Neural progenitor cell (in vitro differentiated cells): Measurements from ENCODE around the gene STARD3. TPM values are rescaled to one million over a fixed set of nuclear protein-coding genes. Genes with fewer than 3 reads are reported as not detected.

Experiments used
- DNase-seq: peaks from one replicate; pipeline ENCODE4 v3.0.0-alpha.2; 2016; ENCODE audit warnings: low spot score
- H2AFZ ChIP-seq: fragments of 200-600 bp; sonication (generic); replicated peaks from 2 replicates; pipeline ENCODE4 v1.6.1; 2016; ENCODE audit warnings: antibody characterized with exemption
- H3F3A ChIP-seq: fragments of 200-600 bp; sonication (generic); 2 replicates; pipeline ENCODE4 v1.6.1; 2016; ENCODE audit warnings: antibody characterized with exemption, low read depth
- H3K27ac ChIP-seq: fragments of 200-600 bp; sonication (generic); 2 replicates; pipeline ENCODE4 v1.5.1; 2016; ENCODE audit warnings: mild to moderate bottlenecking
- H3K27me3 ChIP-seq: fragments of 200-600 bp; sonication (generic); 2 replicates; pipeline ENCODE4 v1.6.1; 2016; ENCODE audit warnings: mild to moderate bottlenecking, moderate library complexity
- H3K36me3 ChIP-seq: fragments of 200-600 bp; sonication (generic); 2 replicates; pipeline ENCODE4 v1.5.1; 2016
- H3K4me1 ChIP-seq: fragments of 200-600 bp; sonication (generic); 2 replicates; pipeline ENCODE4 v1.6.1; 2016; ENCODE audit warnings: mixed run types
- H3K4me2 ChIP-seq: fragments of 200-600 bp; sonication (generic); 2 replicates; pipeline ENCODE4 v1.6.1; 2016
- H3K4me3 ChIP-seq: fragments of 200-600 bp; sonication (generic); 2 replicates; pipeline ENCODE4 v1.5.1; 2016
- H3K79me2 ChIP-seq: fragments of 200-600 bp; sonication (generic); 2 replicates; pipeline ENCODE4 v1.6.1; 2016; ENCODE audit warnings: low read depth
- H3K9ac ChIP-seq: fragments of 200-600 bp; sonication (generic); 2 replicates; pipeline ENCODE4 v1.6.1; 2016
- H3K9me3 ChIP-seq: fragments of 200-600 bp; sonication (generic); 2 replicates; pipeline ENCODE4 v1.5.1; 2016; ENCODE audit warnings: low read depth
- H4K20me1 ChIP-seq: fragments of 200-600 bp; sonication (generic); 2 replicates; pipeline ENCODE4 v1.6.1; 2016; ENCODE audit warnings: low read depth
- H3K27ac Mint-ChIP-seq: 3 replicates; pipeline ENCODE4 v1.8.0; 2021; ENCODE audit warnings: mixed read lengths
- H3K27me3 Mint-ChIP-seq: 2 replicates; pipeline ENCODE4 v1.8.0; 2022; ENCODE audit warnings: low read depth, mild to moderate bottlenecking, inconsistent platforms, moderate library complexity, mixed read lengths; ENCODE audit not compliant: insufficient read depth
- H3K36me3 Mint-ChIP-seq: 3 replicates; pipeline ENCODE4 v1.8.0; 2021; ENCODE audit warnings: mixed read lengths
- H3K4me1 Mint-ChIP-seq: 3 replicates; pipeline ENCODE4 v1.8.0; 2021; ENCODE audit warnings: mixed read lengths
- H3K4me3 Mint-ChIP-seq: 3 replicates; pipeline ENCODE4 v1.8.0; 2021; ENCODE audit warnings: mild to moderate bottlenecking, moderate library complexity, mixed read lengths
- H3K9me3 Mint-ChIP-seq: 3 replicates; pipeline ENCODE4 v1.8.0; 2020; ENCODE audit warnings: mixed read lengths
- EZH2 ChIP-seq: fragments of 200-600 bp; sonication (generic); IDR thresholded peaks from 2 replicates; pipeline ENCODE4 v1.6.1; 2017; ENCODE audit warnings: antibody characterized with exemption, mild to moderate bottlenecking, moderate library complexity
- EZH2phosphoT487 ChIP-seq: fragments of 200-600 bp; sonication (generic); IDR thresholded peaks from 2 replicates; pipeline ENCODE4 v1.6.1; 2017; ENCODE audit warnings: antibody characterized with exemption
- total RNA-seq: library from RNA; depleted of rRNA; stranded (reverse); fragments of >200 nt; gene quantifications from 2 replicates; pipeline ENCODE4 v1.2.3, GENCODE V29; 2015; ENCODE audit warnings: low replicate concordance
- TF ChIP-seq, protein P1 (sequence below): fragments of 200-600 bp; sonication (generic); IDR thresholded peaks from 2 replicates; pipeline ENCODE4 v1.5.1; 2017; ENCODE audit warnings: antibody characterized with exemption, mild to moderate bottlenecking

STARD3 gene
- total RNA-seq, 1 donor from 2014 or later = 21.5 TPM

DNA sequence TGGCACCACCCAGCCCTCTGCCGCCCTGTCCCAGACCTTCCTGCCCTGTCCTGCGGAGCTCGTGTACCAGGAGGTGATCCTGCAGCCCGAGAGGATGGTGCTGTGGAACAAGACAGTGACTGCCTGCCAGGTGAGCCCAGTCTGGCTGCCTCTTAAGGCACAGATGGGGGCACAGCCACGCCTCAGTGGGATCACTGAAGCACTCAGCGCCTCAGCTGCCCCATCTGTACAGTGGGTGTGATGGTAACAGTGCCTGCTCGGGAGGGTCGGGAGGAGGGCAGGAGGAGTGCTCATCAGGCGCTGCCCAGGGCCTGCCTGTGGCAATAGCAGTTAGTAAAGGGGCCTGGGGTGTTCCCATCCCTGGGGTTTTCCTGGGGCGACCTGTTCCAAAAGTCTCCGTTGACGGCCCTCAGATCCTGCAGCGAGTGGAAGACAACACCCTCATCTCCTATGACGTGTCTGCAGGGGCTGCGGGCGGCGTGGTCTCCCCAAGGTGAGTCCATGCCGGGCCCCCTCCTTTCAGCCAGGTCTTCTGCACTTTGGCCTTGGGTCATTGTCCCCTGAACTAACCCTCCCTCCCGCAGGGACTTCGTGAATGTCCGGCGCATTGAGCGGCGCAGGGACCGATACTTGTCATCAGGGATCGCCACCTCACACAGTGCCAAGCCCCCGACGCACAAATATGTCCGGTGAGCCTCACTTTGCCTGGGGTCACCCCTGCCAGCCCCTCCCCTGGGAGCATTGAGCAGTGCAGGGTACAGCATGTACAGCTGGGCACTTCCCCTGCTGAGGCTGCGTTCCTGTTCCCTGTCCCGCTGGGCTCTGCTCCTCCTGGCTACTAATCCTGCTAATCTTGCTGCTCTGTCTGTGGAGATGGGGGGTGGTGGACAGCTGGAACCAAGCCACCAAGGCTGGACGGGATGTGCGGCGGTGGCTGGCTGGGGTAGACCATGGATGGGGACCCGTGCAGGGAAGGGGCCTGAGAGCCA, 23.7 kb downstream of the STARD3 start:
- H2AFZ ChIP-seq = no peak overlapping the region
- H3K27me3 ChIP-seq = peaks cover 9% of the 10 kb centered on the region
- peaks cover 36% of the 10 kb centered on the region for H4K20me1 ChIP-seq
- H3F3A ChIP-seq = peaks cover 9% of the 10 kb centered on the region
- H3K4me3 Mint-ChIP-seq = no peak overlapping the region
- no peaks in the 10 kb centered on the region for H3K36me3 ChIP-seq
- peaks cover 14% of the 10 kb centered on the region for H3K4me1 ChIP-seq
- H3K9me3 Mint-ChIP-seq = no peaks in the 10 kb centered on the region
- H3K27ac Mint-ChIP-seq = no peak overlapping the region
- no peak overlapping the region for H3K27ac ChIP-seq
- H3K36me3 Mint-ChIP-seq = peaks cover 6% of the 10 kb centered on the region
- TF ChIP-seq EZH2phosphoT487 (no peak), EZH2 (no peak)
- TF ChIP-seq, protein P1, sequence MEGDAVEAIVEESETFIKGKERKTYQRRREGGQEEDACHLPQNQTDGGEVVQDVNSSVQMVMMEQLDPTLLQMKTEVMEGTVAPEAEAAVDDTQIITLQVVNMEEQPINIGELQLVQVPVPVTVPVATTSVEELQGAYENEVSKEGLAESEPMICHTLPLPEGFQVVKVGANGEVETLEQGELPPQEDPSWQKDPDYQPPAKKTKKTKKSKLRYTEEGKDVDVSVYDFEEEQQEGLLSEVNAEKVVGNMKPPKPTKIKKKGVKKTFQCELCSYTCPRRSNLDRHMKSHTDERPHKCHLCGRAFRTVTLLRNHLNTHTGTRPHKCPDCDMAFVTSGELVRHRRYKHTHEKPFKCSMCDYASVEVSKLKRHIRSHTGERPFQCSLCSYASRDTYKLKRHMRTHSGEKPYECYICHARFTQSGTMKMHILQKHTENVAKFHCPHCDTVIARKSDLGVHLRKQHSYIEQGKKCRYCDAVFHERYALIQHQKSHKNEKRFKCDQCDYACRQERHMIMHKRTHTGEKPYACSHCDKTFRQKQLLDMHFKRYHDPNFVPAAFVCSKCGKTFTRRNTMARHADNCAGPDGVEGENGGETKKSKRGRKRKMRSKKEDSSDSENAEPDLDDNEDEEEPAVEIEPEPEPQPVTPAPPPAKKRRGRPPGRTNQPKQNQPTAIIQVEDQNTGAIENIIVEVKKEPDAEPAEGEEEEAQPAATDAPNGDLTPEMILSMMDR = no peak
- peak; percentile 44 for DNase-seq
- H3K27me3 Mint-ChIP-seq = peaks cover 2% of the 10 kb centered on the region
- H3K79me2 ChIP-seq = no peaks in the 10 kb centered on the region
- no peak overlapping the region for H3K4me2 ChIP-seq
- peaks cover 13% of the 10 kb centered on the region for H3K4me1 Mint-ChIP-seq
- H3K4me3 ChIP-seq = no peak overlapping the region
- H3K9me3 ChIP-seq = no peaks in the 10 kb centered on the region
- H3K9ac ChIP-seq = no peak overlapping the region

DNA sequence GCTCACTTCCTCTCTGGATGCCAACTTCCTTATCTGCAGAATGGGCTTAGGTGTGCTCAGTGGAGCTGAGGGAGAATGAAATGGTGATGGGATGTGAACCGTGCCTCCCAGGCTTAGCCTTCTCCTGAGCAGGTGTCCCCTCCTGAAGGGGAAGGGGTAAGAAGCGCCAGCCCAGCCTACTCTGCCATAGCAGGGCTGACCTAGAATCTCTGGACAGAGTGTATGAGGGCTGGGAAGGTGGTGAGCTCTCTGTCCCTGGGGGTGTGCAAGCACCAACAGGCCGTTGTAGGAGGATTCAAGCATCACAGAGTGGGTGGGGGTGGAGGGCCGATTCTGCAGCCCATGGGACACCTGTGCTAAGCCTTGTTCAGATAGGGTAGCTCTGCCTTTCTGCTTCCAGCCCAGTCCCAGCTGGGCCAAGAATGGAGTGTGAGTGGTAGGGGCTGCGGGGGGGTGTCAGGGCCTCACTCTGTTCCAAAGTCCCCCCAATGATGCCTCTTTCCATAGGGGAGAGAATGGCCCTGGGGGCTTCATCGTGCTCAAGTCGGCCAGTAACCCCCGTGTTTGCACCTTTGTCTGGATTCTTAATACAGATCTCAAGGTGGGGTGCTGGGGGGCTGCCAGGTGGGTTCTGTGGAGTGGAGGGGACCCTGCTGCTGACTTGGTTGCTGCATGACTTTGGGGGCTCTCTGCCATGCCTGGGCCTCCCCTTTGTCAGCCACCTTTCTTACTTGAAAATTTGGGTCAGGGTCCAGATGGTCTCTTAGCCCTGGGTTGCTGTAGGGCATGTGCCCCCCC, 25.0 kb downstream of the STARD3 start:
- peaks cover 15% of the 10 kb centered on the region for H3K4me1 Mint-ChIP-seq
- H3F3A ChIP-seq = peaks cover 13% of the 10 kb centered on the region
- no peak overlapping the region for H3K27ac ChIP-seq
- no peak for DNase-seq
- peaks cover 23% of the 10 kb centered on the region for H3K4me1 ChIP-seq
- no peaks in the 10 kb centered on the region for H3K9me3 Mint-ChIP-seq
- no peaks in the 10 kb centered on the region for H3K9me3 ChIP-seq
- no peaks in the 10 kb centered on the region for H3K36me3 ChIP-seq
- no peak overlapping the region for H3K27ac Mint-ChIP-seq
- no peak overlapping the region for H3K4me3 ChIP-seq
- H4K20me1 ChIP-seq = peaks cover 44% of the 10 kb centered on the region
- peaks cover 5% of the 10 kb centered on the region for H3K36me3 Mint-ChIP-seq
- TF ChIP-seq EZH2 (no peak), EZH2phosphoT487 (no peak)
- TF ChIP-seq, protein P1 = no peak
- no peak overlapping the region for H2AFZ ChIP-seq
- H3K27me3 ChIP-seq = peaks cover 22% of the 10 kb centered on the region
- no peaks in the 10 kb centered on the region for H3K79me2 ChIP-seq
- peaks cover 7% of the 10 kb centered on the region for H3K27me3 Mint-ChIP-seq
- no peak overlapping the region for H3K4me2 ChIP-seq
- no peak overlapping the region for H3K4me3 Mint-ChIP-seq
- no peak overlapping the region for H3K9ac ChIP-seq

DNA sequence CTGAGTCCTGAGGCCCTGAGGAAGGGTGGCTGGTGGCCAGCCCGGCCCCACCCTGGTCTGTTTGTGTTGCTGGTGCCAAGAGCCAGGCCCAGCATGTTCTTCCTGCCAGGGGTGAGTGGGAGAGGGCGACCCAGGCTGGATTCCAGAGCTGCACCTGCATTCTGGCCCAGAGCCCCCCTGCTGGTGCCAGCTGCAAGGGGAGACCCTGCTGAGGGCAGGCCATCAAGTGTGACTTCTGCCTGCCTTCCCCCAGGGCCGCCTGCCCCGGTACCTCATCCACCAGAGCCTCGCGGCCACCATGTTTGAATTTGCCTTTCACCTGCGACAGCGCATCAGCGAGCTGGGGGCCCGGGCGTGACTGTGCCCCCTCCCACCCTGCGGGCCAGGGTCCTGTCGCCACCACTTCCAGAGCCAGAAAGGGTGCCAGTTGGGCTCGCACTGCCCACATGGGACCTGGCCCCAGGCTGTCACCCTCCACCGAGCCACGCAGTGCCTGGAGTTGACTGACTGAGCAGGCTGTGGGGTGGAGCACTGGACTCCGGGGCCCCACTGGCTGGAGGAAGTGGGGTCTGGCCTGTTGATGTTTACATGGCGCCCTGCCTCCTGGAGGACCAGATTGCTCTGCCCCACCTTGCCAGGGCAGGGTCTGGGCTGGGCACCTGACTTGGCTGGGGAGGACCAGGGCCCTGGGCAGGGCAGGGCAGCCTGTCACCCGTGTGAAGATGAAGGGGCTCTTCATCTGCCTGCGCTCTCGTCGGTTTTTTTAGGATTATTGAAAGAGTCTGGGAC, 25.8 kb downstream of the STARD3 start:
- H3K4me2 ChIP-seq = no peak overlapping the region
- Mint-ChIP-seq H3K4me1 (peaks cover 15% of the 10 kb centered on the region), H3K9me3 (no peaks in the 10 kb centered on the region), H3K27me3 (peaks cover 10% of the 10 kb centered on the region), H3K36me3 (peaks cover 4% of the 10 kb centered on the region), H3K4me3 (no peak overlapping the region), H3K27ac (no peak overlapping the region)
- peaks cover 44% of the 10 kb centered on the region for H4K20me1 ChIP-seq
- no peak overlapping the region for H3K4me3 ChIP-seq
- peaks cover 26% of the 10 kb centered on the region for H3K4me1 ChIP-seq
- H3K27ac ChIP-seq = no peak overlapping the region
- H3K9ac ChIP-seq = no peak overlapping the region
- H3K36me3 ChIP-seq = no peaks in the 10 kb centered on the region
- DNase-seq = no peak
- peaks cover 30% of the 10 kb centered on the region for H3K27me3 ChIP-seq
- H3K9me3 ChIP-seq = no peaks in the 10 kb centered on the region
- H3K79me2 ChIP-seq = no peaks in the 10 kb centered on the region
- H2AFZ ChIP-seq = no peak overlapping the region
- H3F3A ChIP-seq = peaks cover 17% of the 10 kb centered on the region
- TF ChIP-seq, protein P1 = no peak
- TF ChIP-seq EZH2 (no peak), EZH2phosphoT487 (no peak)
